SK-N-SH (cell line): ENCODE results near the gene TIAM2. TPM values are rescaled to one million over a fixed set of nuclear protein-coding genes. Genes with fewer than 3 reads are reported as not detected.

Source experiments
- CTCF ChIA-PET: fragments of 300-600, 350-600 bp; formaldehyde crosslinking; extraction: SDS; loops from one replicate; lab custom pipeline; 2021; lab: Yijun Ruan, JAX
- POLR2A ChIA-PET: fragments of 350-600 bp; sonication (Branson Sonifier 250); formaldehyde crosslinking; extraction: SDS; loops from one replicate; lab custom pipeline; 2020; ENCODE audit warnings: antibody characterized with exemption, inconsistent platforms; lab: Yijun Ruan, JAX
- DNase-seq: peaks from one replicate; pipeline ENCODE4 v3.0.0; 2012
- H2AFZ ChIP-seq: fragments of 200-600 bp; sonication (generic); 2 replicates; pipeline ENCODE4 v1.8.1; 2016; ENCODE audit warnings: antibody characterized with exemption, mild to moderate bottlenecking, low read depth
- H3F3A ChIP-seq: fragments of 200-600 bp; sonication (generic); replicated peaks from 2 replicates; pipeline ENCODE3; 2016; ENCODE audit warnings: antibody characterized with exemption, mild to moderate bottlenecking; ENCODE audit not compliant: insufficient read depth
- H3K27ac ChIP-seq, 2 experiments: fragments of 200-500 bp in 1 of 2; fragments of 200-600 bp in 1 of 2; sonication (Bioruptor generic) in 1 of 2; sonication (generic), shearing (Covaris generic) in 1 of 2; 2 replicates each; pipeline versions ENCODE4 v1.5.1 to v1.6.1; 2014 to 2016; ENCODE audit warnings: low read depth in 2 of 2, inconsistent platforms in 1 of 2, low read length in 1 of 2, mild to moderate bottlenecking in 1 of 2, mixed read lengths in 1 of 2
- H3K27me3 ChIP-seq: fragments of 200-600 bp; sonication (generic), shearing (Covaris generic); 2 replicates; pipeline ENCODE4 v1.6.1; 2016; ENCODE audit warnings: mixed run types; ENCODE audit not compliant: insufficient read depth
- H3K36me3 ChIP-seq, 2 experiments: fragments of 200-500 bp in 1 of 2; fragments of 200-600 bp in 1 of 2; sonication (Bioruptor generic) in 1 of 2; sonication (generic) in 1 of 2; replicated peaks in 1 of 2; 2 replicates each; pipeline versions ENCODE3 to v1.5.1; 2014 to 2016; ENCODE audit warnings: low read length in 1 of 2, mild to moderate bottlenecking in 1 of 2; ENCODE audit not compliant: insufficient read depth in 2 of 2, control insufficient read depth in 1 of 2
- H3K4me1 ChIP-seq, 2 experiments: fragments of 200-500 bp in 1 of 2; fragments of 200-600 bp in 1 of 2; sonication (Bioruptor generic) in 1 of 2; sonication (generic), shearing (Covaris generic) in 1 of 2; 2 replicates each; pipeline versions ENCODE4 v1.5.1 to v1.6.1; 2014 to 2016; ENCODE audit warnings: low read depth in 1 of 2, low read length in 1 of 2, mixed run types in 1 of 2; ENCODE audit not compliant: insufficient read depth in 2 of 2, control insufficient read depth in 1 of 2
- H3K4me2 ChIP-seq: fragments of 200-600 bp; sonication (generic), shearing (Covaris generic); 2 replicates; pipeline ENCODE4 v1.6.1; 2017; ENCODE audit warnings: mixed run types
- H3K4me3 ChIP-seq, 2 experiments: fragments of 200-500 bp in 1 of 2; fragments of 200-600 bp in 1 of 2; sonication (Bioruptor generic) in 1 of 2; sonication (generic), shearing (Covaris generic) in 1 of 2; 2 replicates each; pipeline versions ENCODE4 v1.5.1 to v1.8.1; 2014 to 2016; ENCODE audit warnings: low read depth in 2 of 2, inconsistent platforms in 1 of 2, low read length in 1 of 2, mild to moderate bottlenecking in 1 of 2, mixed read lengths in 1 of 2, moderate library complexity in 1 of 2
- H3K79me2 ChIP-seq: fragments of 200-600 bp; sonication (generic); 2 replicates; pipeline ENCODE4 v1.8.1; 2017; ENCODE audit warnings: mild to moderate bottlenecking; ENCODE audit not compliant: insufficient read depth
- H3K9ac ChIP-seq: fragments of 200-600 bp; sonication (generic); 2 replicates; pipeline ENCODE4 v1.6.1; 2017; ENCODE audit warnings: mixed run types
- H3K9me2 ChIP-seq: fragments of 200-600 bp; sonication (generic); 2 replicates; pipeline ENCODE4 v1.6.1; 2017; ENCODE audit warnings: mixed run types
- H3K9me3 ChIP-seq: fragments of 200-600 bp; sonication (generic); 2 replicates; pipeline ENCODE4 v1.6.1; 2017; ENCODE audit warnings: mixed run types, mild to moderate bottlenecking, moderate library complexity
- H4K20me1 ChIP-seq: fragments of 200-600 bp; sonication (generic); 2 replicates; pipeline ENCODE4 v1.6.1; 2017; ENCODE audit warnings: mild to moderate bottlenecking, mixed run types; ENCODE audit not compliant: insufficient read depth
- ELF1 ChIP-seq: IDR thresholded peaks from 2 replicates; pipeline ENCODE4 v1.4.0; 2012
- EZH2phosphoT487 ChIP-seq: fragments of 200-600 bp; sonication (generic); IDR thresholded peaks from 2 replicates; pipeline ENCODE4 v1.6.1; 2017; ENCODE audit warnings: low read depth, mixed run types, mild to moderate bottlenecking, antibody characterized with exemption, moderate library complexity, borderline replicate concordance
- FOXJ3 ChIP-seq: sonication (generic); formaldehyde crosslinking; IDR thresholded peaks from 2 replicates; pipeline ENCODE4 v1.5.1; 2020; ENCODE audit warnings: mild to moderate bottlenecking, missing genetic modification reagents
- FOXM1 ChIP-seq: IDR thresholded peaks from 2 replicates; pipeline ENCODE4 v1.4.0; 2012; ENCODE audit warnings: low read depth, mild to moderate bottlenecking
- JUND ChIP-seq: IDR thresholded peaks from 2 replicates; pipeline ENCODE4 v1.4.0; 2012
- MEF2A ChIP-seq: IDR thresholded peaks from 2 replicates; pipeline ENCODE4 v1.4.0; 2012; ENCODE audit warnings: low read depth, borderline replicate concordance
- RXRA ChIP-seq: IDR thresholded peaks from 2 replicates; pipeline ENCODE4 v1.4.0; 2012; ENCODE audit warnings: low read depth, mild to moderate bottlenecking, borderline replicate concordance
- SIN3A ChIP-seq: IDR thresholded peaks from 2 replicates; pipeline ENCODE4 v1.6.1; 2012; ENCODE audit warnings: low read depth, mild to moderate bottlenecking, low read length, moderate library complexity, borderline replicate concordance
- SMC3 ChIP-seq: IDR thresholded peaks from 2 replicates; pipeline ENCODE4 v1.6.1; 2012; ENCODE audit warnings: low read depth, low read length, improper control_type of control experiment
- TCF12 ChIP-seq: IDR thresholded peaks from 2 replicates; pipeline ENCODE4 v1.4.0; 2012
- TEAD4 ChIP-seq: IDR thresholded peaks from 2 replicates; pipeline ENCODE4 v1.4.0; 2012; ENCODE audit warnings: mild to moderate bottlenecking, borderline replicate concordance; ENCODE audit not compliant: insufficient read depth
- WGBS: methylation state at CpG from one replicate; pipeline ENCODE4 v1.1.6; 2017; ENCODE audit warnings: low lambda C conversion rate; 5-methylcytosine and 5-hydroxymethylcytosine counted together
- polyA plus RNA-seq, 3 experiments: library from polyadenylated mRNA; depleted of rRNA; stranded (reverse); fragments of >200 nt; gene quantifications; 2 replicates each; pipeline ENCODE4 v1.2.3, GENCODE V29; 2012
- TF ChIP-seq, protein P1 (sequence below): fragments of 150-350 bp; IDR thresholded peaks from 2 replicates; pipeline ENCODE4 v1.6.1; 2017; ENCODE audit warnings: antibody characterized with exemption, low read length, low read depth, borderline replicate concordance
- TF ChIP-seq, protein P2 (sequence below): IDR thresholded peaks from 2 replicates; pipeline ENCODE4 v1.4.0; 2012; ENCODE audit warnings: low read depth, borderline replicate concordance
- TF ChIP-seq, protein P3 (sequence below): IDR thresholded peaks from 2 replicates; pipeline ENCODE4 v1.4.0; 2012; ENCODE audit warnings: low read depth, borderline replicate concordance
- TF ChIP-seq, protein P4 (sequence below): fragments of 200-600 bp; sonication (generic); IDR thresholded peaks from 2 replicates; pipeline ENCODE4 v1.6.1; 2017; ENCODE audit warnings: antibody characterized with exemption, mild to moderate bottlenecking, moderate library complexity
- TF ChIP-seq, protein P5 (sequence below): fragments of 150-350 bp; IDR thresholded peaks from 2 replicates; pipeline ENCODE4 v1.6.1; 2016; ENCODE audit warnings: mild to moderate bottlenecking, low read depth, low read length

The TIAM2 gene
- polyA plus RNA-seq, 1 of the 3 experiments (the other 2 are of a cell fraction): 13.6 TPM

DNA sequence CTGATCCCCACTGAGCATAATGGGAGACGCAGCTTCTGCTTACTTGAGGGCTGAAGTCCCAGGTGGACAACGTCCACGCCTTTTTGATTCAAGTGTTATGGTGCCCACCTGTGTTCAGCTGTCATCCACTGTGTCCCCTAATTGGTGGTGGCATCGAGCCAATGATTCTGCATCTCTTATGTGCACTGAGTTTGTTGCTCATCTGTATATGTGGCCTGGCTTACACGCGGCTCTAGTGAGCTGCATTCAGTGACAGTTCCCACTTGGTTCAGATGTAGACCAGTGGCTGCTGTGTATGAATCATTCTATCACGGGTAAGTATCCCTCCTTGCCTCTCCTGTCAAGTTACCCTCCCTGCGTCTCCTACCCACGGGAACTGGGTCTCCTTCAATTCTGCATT lies 137.5 kb downstream of the TIAM2 start:
- Histone ChIP-seq H4K20me1 (no peaks in the 10 kb centered on the region), H3K36me3 (peaks cover 0 to 2% of the 10 kb centered on the region in 2 experiments), H3K4me1 (no peaks in the 10 kb centered on the region; a peak in 1 of 4 replicates), H2AFZ (no peak overlapping the region), H3K9me3 (no peaks in the 10 kb centered on the region), H3K27ac (no peak overlapping the region), H3K9me2 (no peaks in the 10 kb centered on the region), H3K79me2 (peaks cover 3% of the 10 kb centered on the region; the same call in 1 of the 2 replicates), H3F3A (peaks cover 3% of the 10 kb centered on the region), H3K4me3 (no peak overlapping the region), H3K9ac (no peak overlapping the region), H3K4me2 (no peak overlapping the region), H3K27me3 (no peaks in the 10 kb centered on the region)
- no peak for DNase-seq
- CTCF ChIA-PET: no interaction called here
- TF ChIP-seq, protein P1, sequence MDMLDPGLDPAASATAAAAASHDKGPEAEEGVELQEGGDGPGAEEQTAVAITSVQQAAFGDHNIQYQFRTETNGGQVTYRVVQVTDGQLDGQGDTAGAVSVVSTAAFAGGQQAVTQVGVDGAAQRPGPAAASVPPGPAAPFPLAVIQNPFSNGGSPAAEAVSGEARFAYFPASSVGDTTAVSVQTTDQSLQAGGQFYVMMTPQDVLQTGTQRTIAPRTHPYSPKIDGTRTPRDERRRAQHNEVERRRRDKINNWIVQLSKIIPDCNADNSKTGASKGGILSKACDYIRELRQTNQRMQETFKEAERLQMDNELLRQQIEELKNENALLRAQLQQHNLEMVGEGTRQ: no peak
- 80% methylated on average over 8 of the region's 9 CpGs for WGBS
- POLR2A ChIA-PET: no interaction called here

DNA sequence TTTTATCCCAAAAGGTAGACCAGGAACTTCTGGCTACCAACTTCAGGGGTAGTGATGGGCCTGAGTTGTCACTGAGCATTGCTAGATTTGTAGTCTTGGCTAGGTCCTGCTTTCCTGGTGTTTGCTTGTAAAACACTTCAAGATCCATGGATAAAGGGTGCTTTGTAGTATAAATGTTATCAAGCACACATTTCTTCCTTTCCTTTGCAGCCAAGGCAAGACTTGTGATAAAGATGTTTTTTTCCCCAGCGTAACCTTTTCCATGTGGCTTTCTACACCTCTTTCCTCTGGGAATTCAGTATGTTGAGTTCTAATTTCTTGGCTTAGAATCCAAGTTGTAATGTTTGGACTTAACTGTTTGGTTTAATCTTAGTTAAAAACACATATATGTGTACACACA lies 145.9 kb downstream of the TIAM2 start:
- no peak for DNase-seq
- ChIA-PET CTCF (no interaction called here), POLR2A (no interaction called here)
- Histone ChIP-seq H3K4me1 (peaks cover 5 to 9% of the 10 kb centered on the region in 2 experiments; a peak in 2 of 4 replicates), H3F3A (no peaks in the 10 kb centered on the region), H3K79me2 (peaks cover 3% of the 10 kb centered on the region; the same call in 1 of the 2 replicates), H3K9ac (no peak overlapping the region), H3K27ac (no peak overlapping the region), H4K20me1 (no peaks in the 10 kb centered on the region), H3K4me2 (no peak overlapping the region), H3K27me3 (no peaks in the 10 kb centered on the region), H3K4me3 (no peak overlapping the region), H3K9me3 (no peaks in the 10 kb centered on the region), H3K36me3 (peaks cover 0 to 4% of the 10 kb centered on the region in 2 experiments), H3K9me2 (no peaks in the 10 kb centered on the region), H2AFZ (no peak overlapping the region)
- 100% methylated on average over 1 of the region's 1 CpG for WGBS
- TF ChIP-seq, protein P2, sequence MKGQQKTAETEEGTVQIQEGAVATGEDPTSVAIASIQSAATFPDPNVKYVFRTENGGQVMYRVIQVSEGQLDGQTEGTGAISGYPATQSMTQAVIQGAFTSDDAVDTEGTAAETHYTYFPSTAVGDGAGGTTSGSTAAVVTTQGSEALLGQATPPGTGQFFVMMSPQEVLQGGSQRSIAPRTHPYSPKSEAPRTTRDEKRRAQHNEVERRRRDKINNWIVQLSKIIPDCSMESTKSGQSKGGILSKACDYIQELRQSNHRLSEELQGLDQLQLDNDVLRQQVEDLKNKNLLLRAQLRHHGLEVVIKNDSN: no peak
- TF ChIP-seq RXRA: no peak
- TF ChIP-seq, protein P3, sequence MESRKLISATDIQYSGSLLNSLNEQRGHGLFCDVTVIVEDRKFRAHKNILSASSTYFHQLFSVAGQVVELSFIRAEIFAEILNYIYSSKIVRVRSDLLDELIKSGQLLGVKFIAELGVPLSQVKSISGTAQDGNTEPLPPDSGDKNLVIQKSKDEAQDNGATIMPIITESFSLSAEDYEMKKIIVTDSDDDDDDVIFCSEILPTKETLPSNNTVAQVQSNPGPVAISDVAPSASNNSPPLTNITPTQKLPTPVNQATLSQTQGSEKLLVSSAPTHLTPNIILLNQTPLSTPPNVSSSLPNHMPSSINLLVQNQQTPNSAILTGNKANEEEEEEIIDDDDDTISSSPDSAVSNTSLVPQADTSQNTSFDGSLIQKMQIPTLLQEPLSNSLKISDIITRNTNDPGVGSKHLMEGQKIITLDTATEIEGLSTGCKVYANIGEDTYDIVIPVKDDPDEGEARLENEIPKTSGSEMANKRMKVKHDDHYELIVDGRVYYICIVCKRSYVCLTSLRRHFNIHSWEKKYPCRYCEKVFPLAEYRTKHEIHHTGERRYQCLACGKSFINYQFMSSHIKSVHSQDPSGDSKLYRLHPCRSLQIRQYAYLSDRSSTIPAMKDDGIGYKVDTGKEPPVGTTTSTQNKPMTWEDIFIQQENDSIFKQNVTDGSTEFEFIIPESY: no peak
- TF ChIP-seq SMC3: no peak
- TF ChIP-seq TEAD4: no peak
- no peak for TF ChIP-seq EZH2phosphoT487
- TF ChIP-seq ELF1: no peak
- TF ChIP-seq, protein P4, sequence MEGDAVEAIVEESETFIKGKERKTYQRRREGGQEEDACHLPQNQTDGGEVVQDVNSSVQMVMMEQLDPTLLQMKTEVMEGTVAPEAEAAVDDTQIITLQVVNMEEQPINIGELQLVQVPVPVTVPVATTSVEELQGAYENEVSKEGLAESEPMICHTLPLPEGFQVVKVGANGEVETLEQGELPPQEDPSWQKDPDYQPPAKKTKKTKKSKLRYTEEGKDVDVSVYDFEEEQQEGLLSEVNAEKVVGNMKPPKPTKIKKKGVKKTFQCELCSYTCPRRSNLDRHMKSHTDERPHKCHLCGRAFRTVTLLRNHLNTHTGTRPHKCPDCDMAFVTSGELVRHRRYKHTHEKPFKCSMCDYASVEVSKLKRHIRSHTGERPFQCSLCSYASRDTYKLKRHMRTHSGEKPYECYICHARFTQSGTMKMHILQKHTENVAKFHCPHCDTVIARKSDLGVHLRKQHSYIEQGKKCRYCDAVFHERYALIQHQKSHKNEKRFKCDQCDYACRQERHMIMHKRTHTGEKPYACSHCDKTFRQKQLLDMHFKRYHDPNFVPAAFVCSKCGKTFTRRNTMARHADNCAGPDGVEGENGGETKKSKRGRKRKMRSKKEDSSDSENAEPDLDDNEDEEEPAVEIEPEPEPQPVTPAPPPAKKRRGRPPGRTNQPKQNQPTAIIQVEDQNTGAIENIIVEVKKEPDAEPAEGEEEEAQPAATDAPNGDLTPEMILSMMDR: no peak
- no peak for TF ChIP-seq FOXJ3 (CRISPR knock-in tag)
- TF ChIP-seq, protein P5, sequence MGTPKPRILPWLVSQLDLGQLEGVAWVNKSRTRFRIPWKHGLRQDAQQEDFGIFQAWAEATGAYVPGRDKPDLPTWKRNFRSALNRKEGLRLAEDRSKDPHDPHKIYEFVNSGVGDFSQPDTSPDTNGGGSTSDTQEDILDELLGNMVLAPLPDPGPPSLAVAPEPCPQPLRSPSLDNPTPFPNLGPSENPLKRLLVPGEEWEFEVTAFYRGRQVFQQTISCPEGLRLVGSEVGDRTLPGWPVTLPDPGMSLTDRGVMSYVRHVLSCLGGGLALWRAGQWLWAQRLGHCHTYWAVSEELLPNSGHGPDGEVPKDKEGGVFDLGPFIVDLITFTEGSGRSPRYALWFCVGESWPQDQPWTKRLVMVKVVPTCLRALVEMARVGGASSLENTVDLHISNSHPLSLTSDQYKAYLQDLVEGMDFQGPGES: no peak
- TF ChIP-seq SIN3A: no peak
- TF ChIP-seq, protein P1: no peak
- TF ChIP-seq JUND: no peak
- TF ChIP-seq FOXM1: no peak
- no peak for TF ChIP-seq TCF12
- TF ChIP-seq MEF2A: no peak
